ENCODE data around the gene UCN.

The UCN gene

DNA sequence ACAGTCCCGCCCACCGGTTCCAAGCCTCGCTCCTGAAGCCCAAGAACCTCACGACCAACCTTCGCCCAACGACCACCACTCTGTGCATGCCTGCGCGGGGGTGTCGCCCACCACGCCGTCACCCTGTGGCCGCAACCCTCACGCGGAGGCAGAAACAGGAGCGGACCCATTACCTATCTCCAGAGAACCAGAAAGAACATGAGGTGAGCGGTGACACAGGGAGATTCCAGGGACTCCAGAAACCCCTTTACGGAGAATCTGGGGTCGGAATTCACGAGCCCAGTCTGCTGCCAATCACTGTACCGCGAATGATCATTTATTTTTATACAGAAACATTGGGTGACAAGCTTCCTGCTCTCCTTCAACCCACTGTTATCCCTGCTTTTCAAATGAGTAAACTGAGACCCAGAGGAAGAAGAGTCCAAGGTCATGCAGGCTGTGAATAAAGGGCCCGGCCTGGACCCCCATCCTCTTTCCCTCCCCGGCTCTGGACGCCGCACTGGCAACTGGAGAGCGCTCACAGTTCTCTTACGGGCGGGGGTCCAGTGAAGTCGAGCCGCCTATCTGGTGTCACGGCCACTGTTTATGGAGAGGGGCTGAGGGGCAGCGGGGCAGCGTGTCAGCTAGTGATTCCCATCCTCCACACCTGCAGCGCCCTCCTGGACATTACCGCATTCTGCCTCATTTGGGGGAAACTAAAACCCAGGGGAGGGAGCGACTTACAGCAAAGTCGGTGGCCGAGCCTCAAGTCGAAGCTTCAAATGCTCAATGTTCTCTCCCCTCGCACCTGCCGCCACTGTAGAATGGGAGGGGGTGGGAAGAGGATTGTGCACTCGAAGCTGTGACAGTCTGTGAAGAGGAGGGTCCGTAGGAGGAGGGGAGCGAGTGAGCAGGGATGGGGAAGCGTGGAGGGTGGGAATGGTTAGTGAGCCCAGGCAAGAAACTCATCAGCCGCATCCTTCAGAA lies 44.7 kb downstream of the UCN start:
- Histone ChIP-seq H3K27me3 (replicated peaks; ENCODE audit: control insufficient read depth, insufficient read depth, low read length) (peaks cover 6% of the 10 kb centered on the region), H3K36me3 (ENCODE audit: control insufficient read depth, insufficient read depth, low read length) (no peaks in the 10 kb centered on the region), H3K4me3 (replicated peaks; ENCODE audit: low read depth, low read length) (peak overlapping the region; percentile 58)
- DNase-seq (ENCODE audit: extremely low read depth, insufficient read length) = no peak
- TF ChIP-seq CTCF (IDR thresholded peaks at IDR 0.05; ENCODE audit: insufficient read depth, low read length, poor library complexity, severe bottlenecking) = no peak

DNA sequence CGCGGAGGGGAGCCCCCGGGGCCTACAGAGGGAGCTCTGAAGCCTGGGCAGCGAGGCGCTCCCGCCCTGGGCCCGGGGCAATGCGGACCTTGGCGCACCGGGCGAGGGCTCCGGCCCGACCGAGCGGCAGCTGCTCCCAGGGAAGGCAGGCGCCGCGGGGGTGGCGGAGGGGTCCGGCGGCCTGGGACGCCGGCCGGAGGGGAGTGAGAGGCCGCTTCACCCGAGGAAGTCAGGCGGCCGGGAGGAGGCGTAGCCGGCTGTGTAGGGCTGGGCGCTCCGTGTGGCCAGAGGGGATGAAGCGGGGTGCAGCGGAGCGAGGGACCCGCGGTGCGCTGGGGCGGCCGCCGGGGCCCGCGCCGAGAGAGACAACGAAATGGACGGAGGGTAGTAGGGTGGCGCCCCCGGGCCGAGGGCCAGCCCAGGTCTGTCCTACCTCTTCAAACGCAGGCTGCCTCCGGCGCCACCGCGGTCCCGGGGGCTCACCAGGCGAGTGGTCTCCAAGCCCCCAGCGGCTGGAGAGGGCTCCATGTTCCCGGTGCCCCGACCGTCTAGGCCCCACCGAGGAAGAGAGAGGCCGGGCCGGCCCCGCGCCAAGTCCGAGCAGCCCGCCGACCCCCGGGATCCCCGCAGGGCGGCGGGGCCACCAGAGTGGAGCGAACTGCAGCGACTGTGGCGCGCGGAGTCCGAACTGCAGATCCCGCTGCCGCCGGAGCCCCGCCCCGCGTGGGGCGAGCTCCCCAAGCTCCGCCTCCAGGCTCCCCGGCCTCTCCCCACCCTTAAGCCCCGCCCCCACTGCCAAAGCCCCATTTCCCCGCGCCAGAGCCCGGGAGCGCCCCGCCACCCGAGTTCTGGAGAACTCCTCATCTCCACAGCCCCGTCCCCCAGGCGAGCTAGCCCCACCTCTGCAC lies 45.6 kb downstream of the UCN start, which contains the start of gene SLC30A3:
TSS of gene SLC30A3 (minus strand) at position 669 of the 908 bp plus-strand sequence. CDS start at position 528, 141 bp downstream.
- Histone ChIP-seq H3K36me3 (ENCODE audit: control insufficient read depth, insufficient read depth, low read length) (no peaks in the 10 kb centered on the region), H3K4me3 (replicated peaks; ENCODE audit: low read depth, low read length) (peak within 1 kb of the TSS; percentile 58), H3K27me3 (replicated peaks; ENCODE audit: control insufficient read depth, insufficient read depth, low read length) (peaks cover 6% of the 10 kb centered on the region)
- peak; percentile 70 for DNase-seq (ENCODE audit: extremely low read depth, insufficient read length)
- TF ChIP-seq CTCF (IDR thresholded peaks at IDR 0.05; ENCODE audit: insufficient read depth, low read length, poor library complexity, severe bottlenecking) = no peak

DNA sequence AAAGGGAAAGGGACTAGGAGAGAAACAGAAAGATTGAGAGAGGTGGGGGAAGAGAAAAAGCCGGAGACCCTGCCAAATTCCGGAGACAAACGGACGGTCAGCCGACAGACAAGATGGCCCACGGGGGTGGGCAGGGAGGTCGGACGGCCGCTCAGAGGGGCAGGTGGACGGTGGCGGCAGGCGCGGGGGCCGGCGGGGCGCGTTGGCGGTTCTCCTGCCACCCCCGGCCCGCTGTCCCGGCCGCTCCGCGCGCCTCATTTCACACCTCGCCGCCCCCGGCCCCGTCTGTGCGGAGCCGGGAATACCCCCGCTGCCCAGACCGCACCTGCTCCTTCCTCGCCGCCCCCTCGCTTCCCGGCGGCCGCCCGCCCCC lies 46.3 kb downstream of the UCN start:
- no peak overlapping the region for H3K4me3 ChIP-seq (replicated peaks; ENCODE audit: low read depth, low read length)
- H3K27me3 ChIP-seq (replicated peaks; ENCODE audit: control insufficient read depth, insufficient read depth, low read length) = peaks cover 6% of the 10 kb centered on the region
- no peak for TF ChIP-seq CTCF (IDR thresholded peaks at IDR 0.05; ENCODE audit: insufficient read depth, low read length, poor library complexity, severe bottlenecking)
- H3K36me3 ChIP-seq (ENCODE audit: control insufficient read depth, insufficient read depth, low read length) = no peaks in the 10 kb centered on the region
- no peak for DNase-seq (ENCODE audit: extremely low read depth, insufficient read length)

DNA sequence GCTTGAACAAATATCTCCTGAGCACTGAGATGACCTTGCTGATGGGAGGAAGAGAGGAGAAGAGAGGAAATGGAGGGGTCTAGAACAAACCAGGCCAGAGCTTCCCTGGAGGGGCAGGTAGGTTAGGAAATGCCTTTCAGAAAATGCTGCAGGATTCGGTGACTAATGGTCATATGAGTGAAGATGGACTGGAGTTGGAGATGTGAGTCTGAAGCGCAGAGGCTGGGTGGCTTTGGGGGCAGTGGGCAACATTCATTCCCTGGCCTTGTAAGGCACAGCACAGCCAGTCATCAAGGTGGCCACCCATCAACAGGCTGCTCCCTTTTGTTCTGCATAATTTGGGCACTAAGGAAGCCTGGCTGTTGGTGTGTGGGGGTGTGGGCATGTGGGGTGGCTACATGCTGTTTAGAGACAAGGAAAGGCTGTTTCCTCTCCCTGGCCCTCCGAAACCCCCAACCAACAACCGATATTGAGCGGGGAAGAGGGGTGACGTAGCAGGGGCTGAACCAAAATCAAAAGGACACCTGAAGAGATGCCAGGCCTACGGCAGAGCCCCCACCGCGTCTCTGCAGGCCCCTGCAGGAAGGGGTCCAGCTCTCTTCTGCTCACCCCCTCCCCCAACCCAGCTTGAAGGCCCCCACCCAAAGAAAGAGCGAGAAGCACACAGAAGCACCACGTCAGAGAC lies 46.9 kb downstream of the UCN start:
- no peaks in the 10 kb centered on the region for H3K36me3 ChIP-seq (ENCODE audit: control insufficient read depth, insufficient read depth, low read length)
- DNase-seq (ENCODE audit: extremely low read depth, insufficient read length) = no peak
- peaks cover 6% of the 10 kb centered on the region for H3K27me3 ChIP-seq (replicated peaks; ENCODE audit: control insufficient read depth, insufficient read depth, low read length)
- no peak for TF ChIP-seq CTCF (IDR thresholded peaks at IDR 0.05; ENCODE audit: insufficient read depth, low read length, poor library complexity, severe bottlenecking)
- no peak overlapping the region for H3K4me3 ChIP-seq (replicated peaks; ENCODE audit: low read depth, low read length)

DNA sequence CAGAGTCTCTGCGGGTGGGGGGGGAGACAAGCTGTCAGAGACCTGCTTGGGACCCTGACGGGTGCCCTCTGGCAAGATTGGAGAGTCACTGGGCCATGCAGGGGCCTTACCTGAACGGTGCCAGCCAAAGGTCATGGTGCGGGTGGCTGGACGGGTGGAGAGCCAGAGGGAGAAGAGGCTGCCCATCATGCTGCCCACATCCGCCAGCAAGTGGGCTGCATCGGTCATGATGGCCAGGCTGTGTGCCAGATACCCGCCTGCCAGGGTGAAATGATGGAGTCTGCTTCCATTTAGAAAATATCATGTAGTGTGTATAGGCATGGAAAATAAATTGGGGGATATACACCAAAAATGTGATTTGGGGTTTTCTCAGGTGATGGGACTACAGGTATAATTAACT lies 50.2 kb downstream of the UCN start:
- H3K4me3 ChIP-seq (replicated peaks; ENCODE audit: low read depth, low read length) = no peak overlapping the region
- peaks cover 7% of the 10 kb centered on the region for H3K27me3 ChIP-seq (replicated peaks; ENCODE audit: control insufficient read depth, insufficient read depth, low read length)
- TF ChIP-seq CTCF (IDR thresholded peaks at IDR 0.05; ENCODE audit: insufficient read depth, low read length, poor library complexity, severe bottlenecking) = no peak
- DNase-seq (ENCODE audit: extremely low read depth, insufficient read length) = no peak
- H3K36me3 ChIP-seq (ENCODE audit: control insufficient read depth, insufficient read depth, low read length) = no peaks in the 10 kb centered on the region
